ENCODE data around the gene MINAR1. TPM values are rescaled to one million over a fixed set of nuclear protein-coding genes. Genes with fewer than 3 reads are reported as not detected.

The MINAR1 gene
- total RNA-seq, 1 experiment from 2014 or later = 0.23 TPM

DNA sequence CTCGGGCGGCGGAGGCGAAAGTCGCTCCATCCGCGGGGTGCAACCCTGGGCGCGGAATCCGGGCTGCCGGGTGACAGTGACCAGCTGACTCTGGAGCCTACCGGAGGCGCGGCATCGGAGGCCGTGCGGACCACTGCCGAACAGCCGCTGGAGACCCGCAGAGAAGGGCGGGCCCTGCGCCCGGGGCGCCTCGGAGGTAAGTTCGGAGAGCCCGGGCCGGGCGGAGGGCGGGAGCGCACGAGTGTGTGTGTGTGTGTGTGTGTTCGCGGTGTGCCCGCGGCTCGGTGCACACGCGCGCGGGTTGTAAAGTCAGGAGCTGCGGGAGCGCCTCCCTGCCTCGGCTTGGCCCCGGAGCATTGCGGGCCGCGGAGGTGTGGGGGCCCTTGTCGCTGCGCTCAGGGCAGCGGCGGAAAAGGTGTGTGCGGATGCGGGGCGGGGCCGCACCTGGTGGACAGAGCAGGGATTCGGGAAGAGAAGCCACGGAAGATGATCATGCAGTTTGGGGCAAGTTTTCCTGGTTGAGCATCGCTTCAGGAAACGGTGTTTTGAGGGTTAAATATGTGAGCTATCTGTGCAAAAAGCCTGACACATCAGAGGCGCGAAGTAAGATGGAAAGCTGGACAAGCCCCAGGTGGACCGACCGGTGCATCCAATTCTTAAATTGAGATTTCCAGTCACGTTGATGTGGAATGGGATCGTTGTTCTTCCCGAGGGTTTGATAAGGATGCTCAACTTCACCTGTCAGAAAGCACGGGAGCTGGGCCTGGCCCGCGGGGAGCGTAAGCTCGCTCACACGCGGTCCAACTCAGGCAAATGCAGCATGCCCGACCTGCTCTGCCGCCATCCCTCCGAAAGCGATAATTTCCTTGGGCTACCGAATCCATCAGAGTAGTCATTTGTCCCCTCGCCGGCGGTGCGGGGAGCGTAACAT is 474 bp downstream of the MINAR1 start:
- no peak for DNase-seq (ENCODE audit: low read depth)

DNA sequence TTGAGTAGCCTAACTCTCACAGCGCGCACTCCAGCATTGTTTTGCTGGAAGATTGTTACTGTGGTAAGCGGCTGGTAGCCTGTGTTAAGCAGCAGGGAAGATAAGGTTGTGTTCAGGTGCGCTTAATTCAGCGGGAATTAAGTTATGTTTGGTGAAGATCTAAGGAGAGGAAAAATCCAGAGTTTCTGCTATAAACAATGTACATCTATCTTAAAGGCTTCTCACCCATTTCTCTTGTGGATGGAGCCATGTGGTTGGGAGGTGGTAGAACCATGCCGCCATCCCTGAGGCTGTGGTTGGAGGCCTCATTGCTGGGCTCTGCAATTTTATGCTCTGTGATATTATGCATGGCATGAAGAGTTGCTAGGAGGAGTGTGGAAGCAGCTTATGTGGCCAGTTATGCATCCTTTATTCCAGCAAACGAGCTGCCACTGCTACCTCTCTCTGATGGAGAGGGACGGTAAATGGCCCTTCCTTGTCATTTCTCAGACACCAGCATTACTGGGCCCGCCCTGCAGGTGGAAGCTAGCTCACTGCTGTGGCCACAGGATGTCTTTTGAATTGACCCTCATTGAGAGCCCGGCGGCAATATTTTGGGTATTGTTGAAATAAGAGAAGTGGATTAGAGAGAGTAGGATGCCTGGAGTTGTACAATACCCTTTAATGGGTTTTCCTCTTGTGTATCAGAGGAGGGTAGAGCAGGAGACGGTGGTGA is 1.3 kb downstream of the MINAR1 start:
- no peak for DNase-seq (ENCODE audit: low read depth)

- DNase-seq (ENCODE audit: low read depth) = no peak
These were observed 2.2 kb downstream of the MINAR1 start for GRCh38 chr15:79434361-79434760.

GRCh38 chr15:79436037-79436780 is 4.1 kb downstream of the MINAR1 start:
- DNase-seq (ENCODE audit: low read depth) = no peak

- DNase-seq (ENCODE audit: low read depth) = no peak
These were observed 5.3 kb downstream of the MINAR1 start for GRCh38 chr15:79437275-79438000.

DNA sequence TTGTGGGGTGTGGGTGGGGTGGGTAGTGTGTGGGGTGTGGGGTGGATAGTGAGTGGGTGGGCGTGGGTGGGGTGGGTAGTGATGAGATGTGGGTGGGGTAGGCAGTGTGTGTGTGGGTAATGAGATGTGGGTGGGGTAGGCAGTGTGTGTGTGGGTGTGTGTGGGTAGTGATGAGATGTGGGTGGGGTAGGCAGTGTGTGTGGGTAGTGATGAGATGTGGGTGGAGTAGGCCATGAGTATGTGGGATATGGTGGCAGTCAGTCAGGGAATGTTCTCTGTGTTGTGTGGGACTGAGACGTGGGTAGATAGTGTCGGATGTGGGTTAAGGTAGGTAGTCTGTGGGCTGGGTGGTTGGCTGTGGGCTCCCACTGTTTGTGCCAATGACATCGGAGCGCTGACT is 7.1 kb downstream of the MINAR1 start:
- no peak for DNase-seq (ENCODE audit: low read depth)

DNA sequence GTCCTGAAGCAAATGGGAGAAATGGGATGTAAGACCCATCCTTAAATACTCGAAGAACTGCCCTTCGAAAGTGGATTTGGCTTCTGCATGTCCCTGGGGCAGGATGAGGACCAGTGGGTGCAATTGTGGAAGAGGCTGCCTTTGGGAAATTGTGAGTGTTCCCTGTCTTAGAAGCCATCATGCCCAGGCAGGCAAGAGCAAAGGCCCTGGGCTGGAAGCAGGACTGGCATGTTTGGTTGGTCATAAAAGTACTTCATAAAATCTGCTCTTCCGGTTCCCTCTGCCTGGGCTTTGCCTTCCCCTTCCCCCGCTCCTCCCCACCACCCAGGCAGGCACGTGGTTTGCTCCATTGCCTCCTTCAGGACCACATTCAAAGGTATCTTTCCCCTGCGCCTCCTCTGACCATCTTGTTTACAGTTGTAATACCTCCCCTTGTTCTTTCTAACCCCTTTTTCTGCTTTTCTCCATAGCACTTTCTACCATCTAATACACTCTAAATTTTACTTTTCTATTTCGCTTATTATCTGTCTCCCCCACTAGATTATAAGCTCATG is 8.3 kb downstream of the MINAR1 start:
- DNase-seq (ENCODE audit: low read depth) = no peak

- DNase-seq (ENCODE audit: low read depth) = no peak
These were observed 10.8 kb downstream of the MINAR1 start for GRCh38 chr15:79442911-79443310.

GRCh38 chr15:79447060-79447459 is 14.9 kb downstream of the MINAR1 start:
- DNase-seq (ENCODE audit: low read depth) = no peak

GRCh38 chr15:79450648-79451047 is 18.5 kb downstream of the MINAR1 start:
- no peak for DNase-seq (ENCODE audit: low read depth)

- DNase-seq (ENCODE audit: low read depth) = no peak
These were observed 19.3 kb downstream of the MINAR1 start for GRCh38 chr15:79451361-79451999.

DNA sequence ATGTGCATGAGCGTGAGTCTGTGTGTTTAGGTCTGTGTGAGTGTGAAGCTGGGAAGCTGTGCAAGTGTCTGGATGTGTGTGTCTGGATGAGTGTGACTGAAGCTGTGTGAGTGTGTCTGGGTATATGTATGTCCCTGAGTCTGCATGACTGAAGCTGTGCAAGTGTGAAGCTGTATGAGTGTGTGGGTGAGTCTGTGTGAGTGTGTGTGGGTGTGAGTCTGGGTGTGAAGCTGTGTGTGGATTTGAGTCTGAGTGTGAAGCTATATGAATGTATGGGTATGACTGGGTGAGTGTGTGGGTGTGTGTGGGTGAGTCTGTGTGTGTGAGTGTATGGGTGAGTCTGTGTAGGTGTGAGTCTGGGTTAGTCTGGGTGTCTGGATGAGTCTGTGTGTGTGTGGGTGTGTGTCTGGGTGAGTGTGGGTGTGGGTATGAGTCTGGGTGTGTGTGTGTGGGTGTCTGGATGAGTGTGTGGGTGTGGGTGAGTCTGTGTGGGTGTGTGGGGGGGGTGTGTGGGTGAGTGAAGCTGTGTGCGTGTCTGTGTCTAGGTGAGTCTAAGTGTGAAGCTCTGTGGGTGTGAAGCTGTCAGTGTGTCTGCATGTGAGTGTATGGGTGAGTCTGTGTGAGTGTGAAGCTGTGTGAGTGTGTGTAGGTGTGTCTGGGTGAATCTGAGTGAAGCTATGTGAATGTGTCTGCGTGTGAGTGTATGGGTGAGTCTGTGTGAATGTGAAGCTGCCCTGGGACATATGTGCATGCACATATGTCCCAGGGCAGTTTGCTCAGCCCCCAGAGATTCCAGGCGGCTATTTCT is 20.3 kb downstream of the MINAR1 start:
- DNase-seq (ENCODE audit: low read depth) = no peak

GRCh38 chr15:79453446-79453845 is 21.3 kb downstream of the MINAR1 start:
- no peak for DNase-seq (ENCODE audit: low read depth)

DNA sequence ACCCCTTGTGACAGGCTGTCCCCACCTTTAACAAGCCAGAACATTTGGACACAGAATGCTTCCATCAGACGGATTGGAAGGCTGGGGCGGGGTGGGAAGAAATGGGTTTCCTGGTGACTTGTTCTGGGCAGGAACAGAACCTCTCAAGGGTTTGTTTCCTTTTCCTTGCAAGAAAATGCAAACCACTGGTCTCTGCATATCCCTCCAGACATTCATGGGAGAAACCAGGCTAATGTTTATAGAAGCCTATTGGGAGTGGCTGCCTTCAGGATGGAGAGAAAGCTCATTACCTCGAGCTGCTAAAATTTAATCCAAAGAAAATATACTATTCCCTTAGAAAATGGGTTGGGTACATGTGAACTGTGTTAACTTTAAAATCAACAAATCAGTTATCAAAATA is 21.9 kb downstream of the MINAR1 start:
- no peak for DNase-seq (ENCODE audit: low read depth)

GRCh38 chr15:79455361-79455760 is 23.2 kb downstream of the MINAR1 start:
- DNase-seq (ENCODE audit: low read depth) = peak; percentile 62

DNA sequence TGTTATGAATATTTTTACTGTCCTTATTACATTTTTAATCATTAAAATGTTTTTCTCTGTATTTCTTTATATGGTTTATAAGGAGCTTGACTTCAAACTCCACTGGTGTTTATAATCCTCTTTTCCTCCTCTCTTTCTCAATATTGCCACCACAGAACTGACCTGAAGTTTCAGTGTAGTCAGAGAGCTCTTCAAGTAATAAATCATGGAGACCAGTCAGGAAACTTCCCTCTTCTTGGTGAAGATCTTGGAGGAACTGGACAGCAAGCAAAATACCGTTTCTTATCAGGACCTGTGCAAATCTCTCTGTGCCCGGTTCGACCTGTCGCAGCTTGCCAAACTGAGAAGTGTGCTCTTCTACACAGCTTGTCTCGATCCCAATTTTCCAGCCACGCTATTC is 23.8 kb downstream of the MINAR1 start:
- no peak for DNase-seq (ENCODE audit: low read depth)

DNA sequence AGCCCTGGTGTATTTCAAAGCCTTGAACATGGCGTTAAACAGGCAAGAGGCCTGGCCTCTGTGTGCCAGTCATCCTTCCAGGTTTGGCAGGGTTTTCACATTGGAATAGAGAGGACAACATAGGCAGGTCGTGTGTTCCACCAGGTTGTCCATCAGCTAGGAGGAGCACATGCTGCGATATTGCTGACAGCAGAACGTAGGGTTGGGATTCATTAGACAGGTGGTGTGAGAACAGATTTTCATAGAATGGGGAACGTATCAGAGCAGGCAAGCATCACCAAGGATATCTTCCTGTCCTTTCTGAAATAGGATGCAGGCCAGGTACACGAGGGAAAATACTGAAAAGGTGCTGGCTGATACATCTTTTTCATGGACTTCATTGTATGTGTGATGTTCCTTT is 26.4 kb downstream of the MINAR1 start:
- no peak for DNase-seq (ENCODE audit: low read depth)

- DNase-seq (ENCODE audit: low read depth) = no peak
These were observed 27.5 kb downstream of the MINAR1 start for GRCh38 chr15:79459666-79460065.

GRCh38 chr15:79463043-79463780 is 31.1 kb downstream of the MINAR1 start:
- DNase-seq (ENCODE audit: low read depth) = no peak
